Measurements from ENCODE around the gene SERGEF. TPM values are rescaled to one million over a fixed set of nuclear protein-coding genes. Genes with fewer than 3 reads are reported as not detected.

Gene SERGEF
- total RNA-seq, 1 donor from 2014 or later = 32.4 TPM

DNA sequence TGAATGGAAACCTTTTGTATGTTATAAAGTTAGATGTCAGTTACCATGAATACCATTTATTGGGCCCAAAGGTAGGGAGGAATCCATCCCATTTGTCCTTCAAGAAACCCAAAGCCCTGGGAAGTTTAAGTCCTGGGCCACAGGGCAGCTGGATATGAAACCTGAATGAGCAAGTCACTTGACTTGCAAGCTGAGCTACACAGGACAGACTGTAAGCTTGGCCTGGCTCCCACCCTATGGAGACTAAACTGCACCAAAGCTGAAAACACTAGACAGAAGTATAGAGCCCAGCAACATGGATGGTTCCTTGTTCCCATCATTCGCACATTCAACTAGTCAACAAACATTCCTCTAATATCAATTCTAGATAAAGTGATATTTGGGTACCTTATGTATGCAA lies 207.0 kb downstream of the SERGEF start:
- H3K27ac Mint-ChIP-seq = no peak overlapping the region
- no peak for TF ChIP-seq CTCF (IDR thresholded peaks at IDR 0.05; ENCODE audit: unreplicated experiment)
- DNase-seq (ENCODE audit: low spot score, unreplicated experiment) = no peak
- H3K4me1 Mint-ChIP-seq (ENCODE audit: low read depth) = peaks cover 5% of the 10 kb centered on the region
- no peaks in the 10 kb centered on the region for H3K9me3 Mint-ChIP-seq (ENCODE audit: low read depth)
- no peaks in the 10 kb centered on the region for H3K27me3 Mint-ChIP-seq
- H3K36me3 Mint-ChIP-seq (ENCODE audit: insufficient read depth) = no peaks in the 10 kb centered on the region
- no peak overlapping the region for H3K4me3 Mint-ChIP-seq (ENCODE audit: low read depth)

DNA sequence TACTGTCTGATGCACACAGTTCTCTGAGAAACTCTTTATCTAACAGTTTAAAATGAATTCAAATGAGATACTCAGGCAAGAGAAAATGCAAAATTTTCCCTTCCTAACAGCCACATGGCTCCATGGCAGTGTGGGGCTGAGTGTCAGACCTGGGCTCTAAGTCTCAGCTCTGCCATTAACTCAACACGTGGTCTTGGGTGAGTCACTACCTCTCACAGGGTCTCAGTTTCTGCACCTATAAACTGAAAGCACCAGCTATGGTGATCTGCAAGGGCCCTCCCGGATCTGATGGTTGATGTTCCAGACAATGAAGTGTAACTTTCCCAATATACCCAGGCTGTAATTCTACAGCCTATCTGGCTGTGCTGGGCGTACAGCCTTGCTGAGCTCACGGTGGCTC lies 207.8 kb downstream of the SERGEF start:
- no peaks in the 10 kb centered on the region for H3K27me3 Mint-ChIP-seq
- H3K36me3 Mint-ChIP-seq (ENCODE audit: insufficient read depth) = no peaks in the 10 kb centered on the region
- no peaks in the 10 kb centered on the region for H3K9me3 Mint-ChIP-seq (ENCODE audit: low read depth)
- DNase-seq (ENCODE audit: low spot score, unreplicated experiment) = no peak
- H3K27ac Mint-ChIP-seq = no peak overlapping the region
- no peak for TF ChIP-seq CTCF (IDR thresholded peaks at IDR 0.05; ENCODE audit: unreplicated experiment)
- H3K4me1 Mint-ChIP-seq (ENCODE audit: low read depth) = peaks cover 5% of the 10 kb centered on the region
- H3K4me3 Mint-ChIP-seq (ENCODE audit: low read depth) = no peak overlapping the region

GRCh38 chr11:17803754-17804334 lies 209.0 kb downstream of the SERGEF start:
- Mint-ChIP-seq H3K36me3 (ENCODE audit: insufficient read depth) (no peaks in the 10 kb centered on the region), H3K27me3 (no peaks in the 10 kb centered on the region), H3K4me3 (ENCODE audit: low read depth) (no peak overlapping the region), H3K9me3 (ENCODE audit: low read depth) (no peaks in the 10 kb centered on the region), H3K4me1 (ENCODE audit: low read depth) (peaks cover 5% of the 10 kb centered on the region), H3K27ac (no peak overlapping the region)
- no peak for TF ChIP-seq CTCF (IDR thresholded peaks at IDR 0.05; ENCODE audit: unreplicated experiment)
- no peak for DNase-seq (ENCODE audit: low spot score, unreplicated experiment)

DNA sequence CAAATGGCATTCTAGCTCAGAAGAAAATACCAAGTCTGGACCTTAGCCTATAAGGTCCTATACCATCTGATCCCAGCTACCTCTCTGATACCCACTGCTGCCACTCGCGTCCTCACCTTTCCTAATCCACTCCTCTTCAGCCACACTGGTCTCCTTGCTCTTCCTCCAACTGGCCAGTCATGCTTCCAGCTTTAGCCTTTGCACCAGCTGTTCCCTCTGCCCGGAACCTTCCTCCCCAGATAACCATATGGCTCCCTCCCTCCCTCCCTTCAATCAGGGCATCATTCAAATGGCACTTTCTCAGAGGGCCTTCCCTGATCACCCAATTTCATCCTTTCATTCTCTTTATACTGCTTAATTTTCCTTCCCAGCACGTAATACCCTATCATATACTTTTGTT lies 210.4 kb downstream of the SERGEF start:
- Mint-ChIP-seq H3K36me3 (ENCODE audit: insufficient read depth) (no peaks in the 10 kb centered on the region), H3K9me3 (ENCODE audit: low read depth) (no peaks in the 10 kb centered on the region), H3K4me1 (ENCODE audit: low read depth) (peaks cover 5% of the 10 kb centered on the region), H3K4me3 (ENCODE audit: low read depth) (no peak overlapping the region), H3K27ac (no peak overlapping the region), H3K27me3 (no peaks in the 10 kb centered on the region)
- TF ChIP-seq CTCF (IDR thresholded peaks at IDR 0.05; ENCODE audit: unreplicated experiment) = no peak
- no peak for DNase-seq (ENCODE audit: low spot score, unreplicated experiment)

DNA sequence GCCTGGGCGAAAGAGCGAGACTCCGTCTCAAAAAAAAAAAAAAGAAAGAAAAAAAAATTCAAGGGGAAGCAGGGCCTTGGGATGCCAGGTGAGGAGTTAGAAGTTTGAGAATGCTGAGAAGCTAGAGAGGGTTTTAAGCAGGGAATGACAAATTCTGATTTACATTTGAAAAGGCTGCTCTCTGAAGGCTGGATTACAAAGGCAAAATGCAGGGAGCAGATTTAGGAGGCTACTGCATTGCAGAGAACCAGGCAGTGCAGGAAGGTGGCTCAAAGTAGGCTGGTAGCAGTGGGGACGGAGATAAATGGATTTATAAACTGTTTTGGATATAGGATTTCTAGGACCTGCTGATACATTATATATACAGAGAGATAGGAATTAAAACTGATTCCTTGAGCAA lies 211.7 kb downstream of the SERGEF start:
- Mint-ChIP-seq H3K27ac (no peak overlapping the region), H3K9me3 (ENCODE audit: low read depth) (no peaks in the 10 kb centered on the region), H3K27me3 (no peaks in the 10 kb centered on the region), H3K36me3 (ENCODE audit: insufficient read depth) (no peaks in the 10 kb centered on the region), H3K4me1 (ENCODE audit: low read depth) (peaks cover 5% of the 10 kb centered on the region), H3K4me3 (ENCODE audit: low read depth) (no peak overlapping the region)
- no peak for DNase-seq (ENCODE audit: low spot score, unreplicated experiment)
- TF ChIP-seq CTCF (IDR thresholded peaks at IDR 0.05; ENCODE audit: unreplicated experiment) = no peak
